PC-9 (cell line): ENCODE measurements around the gene HOXB9.

Experiments used
- EZH2 ChIP-seq: fragments of 200-600 bp; sonication (generic); IDR thresholded peaks from 2 replicates; pipeline ENCODE4 v1.8.0; 2017; ENCODE audit warnings: antibody characterized with exemption, low read depth
- TF ChIP-seq, protein P1 (sequence below): fragments of 200-600 bp; sonication (generic); conservative IDR thresholded peaks from 2 replicates; pipeline ENCODE4 v1.6.1; 2017; ENCODE audit warnings: mixed run types, antibody characterized with exemption, mild to moderate bottlenecking, moderate library complexity

DNA sequence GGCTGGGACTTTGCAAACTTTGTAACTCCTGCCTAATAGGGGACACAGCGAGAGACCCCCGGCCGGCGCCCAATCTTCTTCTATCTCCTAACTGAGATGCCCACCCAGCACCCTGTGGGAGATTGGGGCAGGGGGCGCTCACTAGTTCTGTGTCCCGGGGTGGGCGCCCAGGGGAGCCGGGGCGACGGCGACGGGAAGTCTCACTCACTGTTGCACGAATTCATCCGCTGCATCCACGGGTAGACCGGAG lies 28.7 kb downstream of the HOXB9 start:
- TF ChIP-seq, protein P1, sequence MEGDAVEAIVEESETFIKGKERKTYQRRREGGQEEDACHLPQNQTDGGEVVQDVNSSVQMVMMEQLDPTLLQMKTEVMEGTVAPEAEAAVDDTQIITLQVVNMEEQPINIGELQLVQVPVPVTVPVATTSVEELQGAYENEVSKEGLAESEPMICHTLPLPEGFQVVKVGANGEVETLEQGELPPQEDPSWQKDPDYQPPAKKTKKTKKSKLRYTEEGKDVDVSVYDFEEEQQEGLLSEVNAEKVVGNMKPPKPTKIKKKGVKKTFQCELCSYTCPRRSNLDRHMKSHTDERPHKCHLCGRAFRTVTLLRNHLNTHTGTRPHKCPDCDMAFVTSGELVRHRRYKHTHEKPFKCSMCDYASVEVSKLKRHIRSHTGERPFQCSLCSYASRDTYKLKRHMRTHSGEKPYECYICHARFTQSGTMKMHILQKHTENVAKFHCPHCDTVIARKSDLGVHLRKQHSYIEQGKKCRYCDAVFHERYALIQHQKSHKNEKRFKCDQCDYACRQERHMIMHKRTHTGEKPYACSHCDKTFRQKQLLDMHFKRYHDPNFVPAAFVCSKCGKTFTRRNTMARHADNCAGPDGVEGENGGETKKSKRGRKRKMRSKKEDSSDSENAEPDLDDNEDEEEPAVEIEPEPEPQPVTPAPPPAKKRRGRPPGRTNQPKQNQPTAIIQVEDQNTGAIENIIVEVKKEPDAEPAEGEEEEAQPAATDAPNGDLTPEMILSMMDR, result no peak
- no peak for TF ChIP-seq EZH2
